ENCODE data around the gene DYNC2I2.
"Not testable (repeated sequence)": the region's sequence is repeated elsewhere in the genome, so short reads cannot be mapped to it uniquely, and the experiment has no call there.

Gene DYNC2I2

GRCh38 chr9:128610897-128611296 lies 45.8 kb downstream of the DYNC2I2 start:
- peaks cover 97% of the 10 kb centered on the region for H3K36me3 ChIP-seq (ENCODE audit: control insufficient read depth, insufficient read depth, low read length, severe bottlenecking)
- H3K4me3 ChIP-seq (ENCODE audit: low read length) = no peak overlapping the region
- DNase-seq (ENCODE audit: low read depth) = no peak
- no peak overlapping the region for H3K9ac ChIP-seq (ENCODE audit: low read length)
- no peaks in the 10 kb centered on the region for H3K9me3 ChIP-seq (ENCODE audit: control insufficient read depth, low read length)
- H3K27me3 ChIP-seq (replicated peaks; ENCODE audit: control insufficient read depth, insufficient read depth, low read length) = no peaks in the 10 kb centered on the region
- H3K4me1 ChIP-seq (ENCODE audit: control insufficient read depth, insufficient read depth, low read length) = peaks cover 5% of the 10 kb centered on the region

DNA sequence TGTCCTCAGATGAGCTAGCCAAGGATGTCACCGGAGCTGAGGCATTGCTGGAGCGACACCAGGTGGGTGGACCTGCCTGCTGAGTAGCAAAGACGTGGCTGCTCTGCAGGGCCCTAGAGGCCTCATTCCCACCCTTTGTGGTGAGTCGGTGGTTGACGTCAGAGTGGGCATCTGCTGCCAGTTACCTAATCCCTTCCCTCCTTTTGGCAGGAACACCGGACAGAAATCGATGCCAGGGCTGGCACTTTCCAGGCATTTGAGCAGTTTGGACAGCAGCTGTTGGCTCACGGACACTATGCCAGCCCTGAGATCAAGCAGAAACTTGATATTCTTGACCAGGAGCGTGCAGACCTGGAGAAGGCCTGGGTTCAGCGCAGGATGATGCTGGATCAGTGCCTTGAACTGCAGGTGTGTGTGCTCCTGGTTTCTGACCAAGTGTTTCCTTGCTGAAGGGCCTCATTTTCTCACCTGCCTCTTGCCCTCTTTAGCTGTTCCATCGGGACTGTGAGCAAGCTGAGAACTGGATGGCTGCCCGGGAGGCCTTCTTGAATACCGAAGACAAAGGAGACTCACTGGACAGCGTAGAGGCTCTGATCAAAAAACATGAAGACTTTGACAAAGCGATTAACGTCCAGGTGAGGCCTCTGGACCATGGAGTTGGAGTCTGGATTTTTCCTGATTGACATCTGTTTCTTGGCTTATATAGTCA lies 48.9 kb downstream of the DYNC2I2 start:
- Histone ChIP-seq H3K9me3 (ENCODE audit: control insufficient read depth, low read length) (no peaks in the 10 kb centered on the region), H3K4me3 (ENCODE audit: low read length) (no peak overlapping the region), H3K9ac (ENCODE audit: low read length) (no peak overlapping the region), H3K27me3 (replicated peaks; ENCODE audit: control insufficient read depth, insufficient read depth, low read length) (no peaks in the 10 kb centered on the region), H3K4me1 (ENCODE audit: control insufficient read depth, insufficient read depth, low read length) (peaks cover 5% of the 10 kb centered on the region), H3K36me3 (ENCODE audit: control insufficient read depth, insufficient read depth, low read length, severe bottlenecking) (peaks cover 97% of the 10 kb centered on the region)
- peak; percentile 7 for DNase-seq (ENCODE audit: low read depth)

- H3K4me3 ChIP-seq (ENCODE audit: low read length) = no peak overlapping the region
- H3K27me3 ChIP-seq (replicated peaks; ENCODE audit: control insufficient read depth, insufficient read depth, low read length) = no peaks in the 10 kb centered on the region
- peaks cover 94% of the 10 kb centered on the region for H3K36me3 ChIP-seq (ENCODE audit: control insufficient read depth, insufficient read depth, low read length, severe bottlenecking)
- H3K4me1 ChIP-seq (ENCODE audit: control insufficient read depth, insufficient read depth, low read length) = peaks cover 5% of the 10 kb centered on the region
- H3K9ac ChIP-seq (ENCODE audit: low read length) = no peak overlapping the region
- no peaks in the 10 kb centered on the region for H3K9me3 ChIP-seq (ENCODE audit: control insufficient read depth, low read length)
- no peak for DNase-seq (ENCODE audit: low read depth)
These were observed 53.0 kb downstream of the DYNC2I2 start for GRCh38 chr9:128603697-128604096.

DNA sequence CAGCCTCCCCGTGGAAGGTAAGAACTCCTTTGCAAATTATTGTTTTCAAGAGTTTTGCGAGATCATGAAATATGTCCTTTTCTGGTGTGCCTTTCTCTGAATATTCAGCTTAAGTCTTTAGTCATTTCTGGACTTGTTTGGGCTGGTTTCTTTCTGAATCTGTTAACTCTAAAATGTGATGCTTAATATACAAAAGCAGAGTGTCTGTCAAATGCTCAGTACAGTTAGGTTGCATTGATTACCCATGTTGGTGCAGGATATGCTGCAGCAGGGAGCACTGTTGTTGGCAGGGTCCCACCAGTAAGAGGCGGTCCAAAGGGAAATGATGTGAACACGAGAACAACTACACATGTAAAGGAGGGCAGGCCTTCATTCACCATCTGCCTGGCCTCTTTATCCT lies 56.5 kb downstream of the DYNC2I2 start:
- Histone ChIP-seq H3K4me3 (ENCODE audit: low read length) (no peak overlapping the region), H3K4me1 (ENCODE audit: control insufficient read depth, insufficient read depth, low read length) (no peaks in the 10 kb centered on the region), H3K9me3 (ENCODE audit: control insufficient read depth, low read length) (no peaks in the 10 kb centered on the region), H3K9ac (ENCODE audit: low read length) (no peak overlapping the region), H3K36me3 (ENCODE audit: control insufficient read depth, insufficient read depth, low read length, severe bottlenecking) (peaks cover 95% of the 10 kb centered on the region), H3K27me3 (replicated peaks; ENCODE audit: control insufficient read depth, insufficient read depth, low read length) (no peaks in the 10 kb centered on the region)
- no peak for DNase-seq (ENCODE audit: low read depth)

DNA sequence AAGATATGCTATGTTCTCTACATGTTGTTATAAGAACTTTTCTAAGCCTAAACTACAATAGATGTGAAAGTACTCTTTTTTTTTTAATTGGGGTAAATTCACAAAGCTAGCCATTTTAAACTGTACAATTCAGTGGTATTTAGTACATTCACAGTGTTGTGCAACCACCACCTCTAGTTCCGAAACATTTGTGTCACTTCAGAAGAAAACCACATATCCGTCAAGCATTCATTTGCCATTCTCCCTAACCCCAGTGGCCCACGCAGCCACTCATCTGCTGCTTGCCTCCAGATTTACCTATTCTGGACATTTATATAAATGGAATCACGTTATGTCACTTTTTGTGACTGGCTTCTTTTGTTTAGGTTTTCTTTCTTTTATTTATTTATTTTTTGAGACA lies 61.2 kb downstream of the DYNC2I2 start:
- Histone ChIP-seq H3K4me3 (ENCODE audit: low read length) (no peak overlapping the region), H3K9me3 (ENCODE audit: control insufficient read depth, low read length) (no peaks in the 10 kb centered on the region), H3K9ac (ENCODE audit: low read length) (no peak overlapping the region), H3K27me3 (replicated peaks; ENCODE audit: control insufficient read depth, insufficient read depth, low read length) (no peaks in the 10 kb centered on the region), H3K36me3 (ENCODE audit: control insufficient read depth, insufficient read depth, low read length, severe bottlenecking) (peaks cover 98% of the 10 kb centered on the region), H3K4me1 (ENCODE audit: control insufficient read depth, insufficient read depth, low read length) (no peaks in the 10 kb centered on the region)
- no peak for DNase-seq (ENCODE audit: low read depth)

- no peak for DNase-seq (ENCODE audit: low read depth)
- H3K9ac ChIP-seq (ENCODE audit: low read length) = no peak overlapping the region
- no peaks in the 10 kb centered on the region for H3K27me3 ChIP-seq (replicated peaks; ENCODE audit: control insufficient read depth, insufficient read depth, low read length)
- H3K4me1 ChIP-seq (ENCODE audit: control insufficient read depth, insufficient read depth, low read length) = no peaks in the 10 kb centered on the region
- peaks cover 92% of the 10 kb centered on the region for H3K36me3 ChIP-seq (ENCODE audit: control insufficient read depth, insufficient read depth, low read length, severe bottlenecking)
- no peaks in the 10 kb centered on the region for H3K9me3 ChIP-seq (ENCODE audit: control insufficient read depth, low read length)
- no peak overlapping the region for H3K4me3 ChIP-seq (ENCODE audit: low read length)
These were observed 62.8 kb downstream of the DYNC2I2 start for GRCh38 chr9:128593856-128594255.

- H3K4me3 ChIP-seq (ENCODE audit: low read length) = no peak overlapping the region
- H3K4me1 ChIP-seq (ENCODE audit: control insufficient read depth, insufficient read depth, low read length) = no peaks in the 10 kb centered on the region
- no peak for DNase-seq (ENCODE audit: low read depth)
- no peaks in the 10 kb centered on the region for H3K27me3 ChIP-seq (replicated peaks; ENCODE audit: control insufficient read depth, insufficient read depth, low read length)
- no peaks in the 10 kb centered on the region for H3K9me3 ChIP-seq (ENCODE audit: control insufficient read depth, low read length)
- no peak overlapping the region for H3K9ac ChIP-seq (ENCODE audit: low read length)
- peaks cover 92% of the 10 kb centered on the region for H3K36me3 ChIP-seq (ENCODE audit: control insufficient read depth, insufficient read depth, low read length, severe bottlenecking)
These were observed 63.6 kb downstream of the DYNC2I2 start for GRCh38 chr9:128593039-128593438.

GRCh38 chr9:128588581-128589233 lies 67.9 kb downstream of the DYNC2I2 start:
- Histone ChIP-seq H3K9ac (ENCODE audit: low read length) (no peak overlapping the region), H3K36me3 (ENCODE audit: control insufficient read depth, insufficient read depth, low read length, severe bottlenecking) (peaks cover 94% of the 10 kb centered on the region), H3K27me3 (replicated peaks; ENCODE audit: control insufficient read depth, insufficient read depth, low read length) (no peaks in the 10 kb centered on the region), H3K4me1 (ENCODE audit: control insufficient read depth, insufficient read depth, low read length) (no peaks in the 10 kb centered on the region), H3K9me3 (ENCODE audit: control insufficient read depth, low read length) (no peaks in the 10 kb centered on the region), H3K4me3 (ENCODE audit: low read length) (no peak overlapping the region)
- DNase-seq (ENCODE audit: low read depth) = no peak

DNA sequence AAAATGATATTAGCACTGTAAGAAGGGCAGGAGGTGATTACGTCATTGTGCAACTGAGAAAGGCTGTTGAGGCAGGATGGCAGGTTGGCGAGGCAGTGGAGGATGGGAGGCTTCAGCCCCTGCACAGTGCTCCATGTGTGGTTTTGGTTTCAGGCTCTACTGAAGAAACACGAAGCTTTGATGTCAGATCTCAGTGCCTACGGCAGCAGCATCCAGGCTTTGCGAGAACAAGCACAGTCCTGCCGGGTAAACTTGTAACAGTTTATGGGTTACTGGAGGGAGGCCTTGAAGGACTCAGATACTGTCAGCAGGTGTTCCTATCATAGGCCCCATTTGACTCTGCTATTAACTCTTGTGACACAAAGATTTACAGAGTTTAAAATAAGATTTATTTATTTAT lies 69.2 kb downstream of the DYNC2I2 start:
- H3K9ac ChIP-seq (ENCODE audit: low read length) = no peak overlapping the region
- DNase-seq (ENCODE audit: low read depth) = no peak
- H3K36me3 ChIP-seq (ENCODE audit: control insufficient read depth, insufficient read depth, low read length, severe bottlenecking) = peaks cover 94% of the 10 kb centered on the region
- H3K4me3 ChIP-seq (ENCODE audit: low read length) = no peak overlapping the region
- no peaks in the 10 kb centered on the region for H3K4me1 ChIP-seq (ENCODE audit: control insufficient read depth, insufficient read depth, low read length)
- H3K9me3 ChIP-seq (ENCODE audit: control insufficient read depth, low read length) = no peaks in the 10 kb centered on the region
- no peaks in the 10 kb centered on the region for H3K27me3 ChIP-seq (replicated peaks; ENCODE audit: control insufficient read depth, insufficient read depth, low read length)

DNA sequence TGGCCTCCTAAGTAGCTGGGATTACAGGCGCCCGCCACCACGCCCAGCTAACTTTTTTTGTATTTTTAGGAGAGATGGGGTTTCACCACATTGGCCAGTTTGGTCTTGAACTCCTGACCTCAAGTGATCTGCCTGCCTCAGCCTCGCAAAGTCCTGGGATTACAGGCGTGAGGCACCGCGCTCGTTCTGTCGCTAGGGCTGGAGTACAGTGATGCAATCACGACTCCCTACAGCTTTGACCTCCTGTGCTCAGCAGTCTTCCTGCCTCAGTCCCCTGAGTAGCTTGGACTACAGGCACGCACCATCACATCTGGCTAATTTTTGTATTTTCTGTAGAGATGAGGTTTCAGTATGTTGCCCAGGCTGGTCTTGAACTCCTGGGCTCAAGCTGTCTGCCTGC lies 69.7 kb downstream of the DYNC2I2 start:
- H3K36me3 ChIP-seq (ENCODE audit: control insufficient read depth, insufficient read depth, low read length, severe bottlenecking) = peaks cover 94% of the 10 kb centered on the region
- H3K9me3 ChIP-seq (ENCODE audit: control insufficient read depth, low read length); DNase-seq (ENCODE audit: low read depth); H3K27me3 ChIP-seq (replicated peaks; ENCODE audit: control insufficient read depth, insufficient read depth, low read length); H3K9ac ChIP-seq (ENCODE audit: low read length); H3K4me1 ChIP-seq (ENCODE audit: control insufficient read depth, insufficient read depth, low read length); H3K4me3 ChIP-seq (ENCODE audit: low read length): not testable (repeated sequence)

DNA sequence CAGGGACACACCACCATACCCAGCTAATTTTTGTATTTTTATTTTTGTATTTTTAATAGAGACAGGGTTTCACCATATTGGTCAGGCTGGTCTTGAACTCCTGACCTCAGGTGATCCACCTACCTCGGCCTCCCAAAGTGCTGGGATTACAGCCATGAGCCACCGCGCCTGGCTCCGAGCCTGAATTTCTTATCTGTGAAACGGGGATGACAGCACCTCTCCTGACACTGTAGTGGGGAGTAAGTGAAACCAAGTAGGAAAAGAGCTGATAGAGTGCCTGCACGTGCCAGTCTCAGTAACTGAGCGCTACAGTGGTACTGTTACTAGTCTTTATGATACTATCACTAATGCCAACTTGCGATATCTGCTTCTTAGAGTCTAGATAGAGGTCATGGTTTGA lies 71.5 kb downstream of the DYNC2I2 start:
- H3K9me3 ChIP-seq (ENCODE audit: control insufficient read depth, low read length); H3K9ac ChIP-seq (ENCODE audit: low read length); H3K4me3 ChIP-seq (ENCODE audit: low read length); DNase-seq (ENCODE audit: low read depth); H3K27me3 ChIP-seq (replicated peaks; ENCODE audit: control insufficient read depth, insufficient read depth, low read length); H3K4me1 ChIP-seq (ENCODE audit: control insufficient read depth, insufficient read depth, low read length): not testable (repeated sequence)
- peaks cover 96% of the 10 kb centered on the region for H3K36me3 ChIP-seq (ENCODE audit: control insufficient read depth, insufficient read depth, low read length, severe bottlenecking)

Measured in adipocyte (in vitro differentiated cells).